Fibroblast of lung (primary cell): ENCODE measurements around the gene DOK6. TPM values are rescaled to one million over a fixed set of nuclear protein-coding genes. Genes with fewer than 3 reads are reported as not detected.

Experiments
- DNase-seq, 2 donors: peaks; one replicate each; pipeline versions ENCODE4 v3.0.0 to v3.0.0-alpha.2; 2010; ENCODE audit warnings: low read depth in 2 of 2
- H2AFZ ChIP-seq: 2 replicates; pipeline ENCODE4 v1.5.1; 2012; ENCODE audit warnings: low read length, control low read depth, inconsistent platforms
- H3K27ac ChIP-seq: 2 replicates; pipeline ENCODE4 v1.5.1; 2011; ENCODE audit warnings: low read length, control low read depth; ENCODE audit not compliant: insufficient read depth
- H3K27me3 ChIP-seq: 2 replicates; pipeline ENCODE4 v1.5.1; 2011; ENCODE audit warnings: mild to moderate bottlenecking, low read length; ENCODE audit not compliant: control insufficient read depth, insufficient read depth
- H3K36me3 ChIP-seq: 2 replicates; pipeline ENCODE4 v1.5.1; 2011; ENCODE audit warnings: low read length; ENCODE audit not compliant: control insufficient read depth, insufficient read depth
- H3K4me1 ChIP-seq: 2 replicates; pipeline ENCODE4 v1.5.1; 2011; ENCODE audit warnings: low read length; ENCODE audit not compliant: control insufficient read depth, insufficient read depth; ENCODE audit errors: extremely low read depth
- H3K4me2 ChIP-seq: 2 replicates; pipeline ENCODE4 v1.5.1; 2011; ENCODE audit warnings: low read length, control low read depth; ENCODE audit not compliant: insufficient read depth; ENCODE audit errors: extremely low read depth
- H3K4me3 ChIP-seq, 4 experiments: fragments of 200-600 bp in 1 of 4; sonication (generic) in 1 of 4; replicated peaks in 1 of 4; 2 replicates each; pipeline ENCODE4 v1.5.1; 2011 to 2016; ENCODE audit warnings: low read length in 4 of 4, low read depth in 3 of 4, mild to moderate bottlenecking in 3 of 4, control low read depth in 2 of 4, inconsistent platforms in 1 of 4, mixed read lengths in 1 of 4; ENCODE audit not compliant: insufficient read depth in 1 of 4; ENCODE audit errors: control extremely low read depth in 1 of 4
- H3K79me2 ChIP-seq: 2 replicates; pipeline ENCODE4 v1.5.1; 2012; ENCODE audit warnings: mild to moderate bottlenecking, low read length, inconsistent platforms; ENCODE audit not compliant: control insufficient read depth, insufficient read depth
- H3K9ac ChIP-seq: 2 replicates; pipeline ENCODE4 v1.5.1; 2011; ENCODE audit warnings: mild to moderate bottlenecking, low read length, control low read depth; ENCODE audit not compliant: insufficient read depth
- H3K9me3 ChIP-seq: 2 replicates; pipeline ENCODE4 v1.5.1; 2012; ENCODE audit warnings: low read depth, low read length; ENCODE audit not compliant: control insufficient read depth, insufficient read depth
- H4K20me1 ChIP-seq: 2 replicates; pipeline ENCODE4 v1.5.1; 2011; ENCODE audit warnings: low read length; ENCODE audit not compliant: control insufficient read depth, insufficient read depth; ENCODE audit errors: extremely low read depth
- EZH2 ChIP-seq: IDR thresholded peaks from 2 replicates; pipeline ENCODE4 v1.5.1; 2012; ENCODE audit warnings: low read length, control low read depth, mild to moderate bottlenecking; ENCODE audit errors: missing control alignments
- polyA plus RNA-seq, 2 donors: library from polyadenylated mRNA; depleted of rRNA in 1 of 2; stranded (reverse) in 1 of 2; unstranded in 1 of 2; fragments of >200 nt; gene quantifications; 2 replicates each; pipeline ENCODE4 v1.2.1, GENCODE V29; 2011 to 2012; ENCODE audit warnings: missing spikeins in 1 of 2
- total RNA-seq: library from RNA; depleted of rRNA; stranded (reverse); fragments of >200 nt; gene quantifications from 2 replicates; pipeline ENCODE4 v1.2.1, GENCODE V29; 2014
- TF ChIP-seq, protein P1 (sequence below), 2 donors: IDR thresholded peaks in 1 of 2; conservative IDR thresholded peaks in 1 of 2; 1 replicate in 1 of 2; 2 replicates in 1 of 2; pipeline ENCODE4 v1.5.1; 2011 to 2012; ENCODE audit warnings: low read length in 2 of 2, control low read depth in 1 of 2, inconsistent platforms in 1 of 2, low read depth in 1 of 2, mild to moderate bottlenecking in 1 of 2

DOK6 gene
- total and polyA plus RNA-seq, 2 donors (not counting 1 experiment from before 2014, with no cell fraction given) = 4.0 to 7.8 TPM

DNA sequence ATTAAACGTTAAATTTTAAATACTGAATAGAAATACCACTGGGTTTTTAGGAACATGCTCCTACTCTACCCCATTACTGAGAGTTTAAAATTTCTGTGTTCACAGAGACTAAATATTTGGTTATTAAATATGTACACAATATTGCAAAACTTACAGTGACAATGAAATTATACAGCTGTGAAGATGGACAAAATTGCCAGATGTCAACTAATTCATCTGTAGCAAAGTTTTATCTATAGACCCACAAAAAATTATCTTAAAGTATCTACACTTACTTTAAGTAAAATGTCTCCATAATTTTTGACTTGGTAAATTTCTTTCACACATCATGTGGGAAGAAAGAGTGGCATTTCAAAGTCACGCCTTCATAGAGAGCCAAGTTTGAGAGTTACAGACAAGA lies 333.8 kb downstream of the DOK6 start:
- H4K20me1 ChIP-seq = no peaks in the 10 kb centered on the region
- no peaks in the 10 kb centered on the region for H3K4me1 ChIP-seq
- H3K4me3 ChIP-seq = no peak overlapping the region
- no peaks in the 10 kb centered on the region for H3K79me2 ChIP-seq
- no peaks in the 10 kb centered on the region for H3K36me3 ChIP-seq
- no peaks in the 10 kb centered on the region for H3K27me3 ChIP-seq
- no peak overlapping the region for H3K9ac ChIP-seq
- no peak overlapping the region for H3K4me2 ChIP-seq
- no peak overlapping the region for H3K27ac ChIP-seq
- H2AFZ ChIP-seq = no peak overlapping the region
- DNase-seq = peak in 1 of 2 donors; percentile 5
- TF ChIP-seq, protein P1, sequence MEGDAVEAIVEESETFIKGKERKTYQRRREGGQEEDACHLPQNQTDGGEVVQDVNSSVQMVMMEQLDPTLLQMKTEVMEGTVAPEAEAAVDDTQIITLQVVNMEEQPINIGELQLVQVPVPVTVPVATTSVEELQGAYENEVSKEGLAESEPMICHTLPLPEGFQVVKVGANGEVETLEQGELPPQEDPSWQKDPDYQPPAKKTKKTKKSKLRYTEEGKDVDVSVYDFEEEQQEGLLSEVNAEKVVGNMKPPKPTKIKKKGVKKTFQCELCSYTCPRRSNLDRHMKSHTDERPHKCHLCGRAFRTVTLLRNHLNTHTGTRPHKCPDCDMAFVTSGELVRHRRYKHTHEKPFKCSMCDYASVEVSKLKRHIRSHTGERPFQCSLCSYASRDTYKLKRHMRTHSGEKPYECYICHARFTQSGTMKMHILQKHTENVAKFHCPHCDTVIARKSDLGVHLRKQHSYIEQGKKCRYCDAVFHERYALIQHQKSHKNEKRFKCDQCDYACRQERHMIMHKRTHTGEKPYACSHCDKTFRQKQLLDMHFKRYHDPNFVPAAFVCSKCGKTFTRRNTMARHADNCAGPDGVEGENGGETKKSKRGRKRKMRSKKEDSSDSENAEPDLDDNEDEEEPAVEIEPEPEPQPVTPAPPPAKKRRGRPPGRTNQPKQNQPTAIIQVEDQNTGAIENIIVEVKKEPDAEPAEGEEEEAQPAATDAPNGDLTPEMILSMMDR (conservative IDR thresholded peaks at IDR 0.05 in 1 of 2, IDR thresholded peaks at IDR 0.05 in 1 of 2; ENCODE audit: low read depth in 1 of 2, low read length in 2 of 2) = no peak
- no peak for TF ChIP-seq EZH2
- no peaks in the 10 kb centered on the region for H3K9me3 ChIP-seq

DNA sequence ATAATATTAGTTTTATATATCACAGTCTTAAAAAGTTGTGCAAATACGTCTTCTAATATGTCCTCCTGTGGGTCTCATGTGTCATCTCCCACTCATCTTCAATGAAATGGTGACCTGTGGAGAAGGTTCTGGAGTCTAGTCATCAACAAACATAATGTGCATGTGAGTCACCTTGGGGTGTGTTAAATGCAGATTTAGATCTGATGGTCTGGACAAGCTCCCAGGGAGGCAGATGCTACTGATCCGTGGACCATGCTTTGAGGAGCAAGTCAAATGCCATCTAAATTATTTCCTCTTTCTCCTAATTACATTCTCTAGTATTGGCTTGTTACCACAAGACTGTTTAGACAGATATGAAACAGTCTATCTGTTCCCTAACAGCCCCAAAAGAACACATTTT lies 336.0 kb downstream of the DOK6 start:
- no peak overlapping the region for H3K27ac ChIP-seq
- no peaks in the 10 kb centered on the region for H3K79me2 ChIP-seq
- no peak overlapping the region for H3K4me3 ChIP-seq
- DNase-seq = peak in 1 of 2 donors; percentile 65
- H3K9me3 ChIP-seq = no peaks in the 10 kb centered on the region
- no peaks in the 10 kb centered on the region for H3K27me3 ChIP-seq
- H3K4me1 ChIP-seq = no peaks in the 10 kb centered on the region
- no peak for TF ChIP-seq EZH2
- TF ChIP-seq, protein P1 (conservative IDR thresholded peaks at IDR 0.05 in 1 of 2, IDR thresholded peaks at IDR 0.05 in 1 of 2; ENCODE audit: low read depth in 1 of 2, low read length in 2 of 2) = no peak
- H3K9ac ChIP-seq = no peak overlapping the region
- H4K20me1 ChIP-seq = no peaks in the 10 kb centered on the region
- no peak overlapping the region for H2AFZ ChIP-seq
- no peak overlapping the region for H3K4me2 ChIP-seq
- no peaks in the 10 kb centered on the region for H3K36me3 ChIP-seq

DNA sequence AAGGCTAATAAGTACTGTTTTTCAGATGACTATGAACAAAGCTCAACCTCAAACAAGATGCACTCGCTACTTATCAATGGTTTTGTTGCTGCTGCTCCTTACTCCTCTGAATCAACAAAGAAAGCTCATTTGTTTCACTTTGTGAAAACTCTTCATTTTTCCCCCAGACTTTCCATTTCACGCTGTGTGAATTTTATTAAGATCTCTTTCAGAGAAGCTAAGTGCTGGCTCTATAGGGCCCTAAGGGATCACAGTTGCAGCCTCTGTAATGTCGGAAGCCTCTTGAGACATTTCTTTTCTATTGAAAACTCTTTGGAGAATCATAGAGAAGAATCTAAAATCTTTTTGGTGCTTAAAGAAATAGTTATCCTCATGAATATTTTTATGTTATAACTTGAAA lies 337.2 kb downstream of the DOK6 start:
- no peak for TF ChIP-seq EZH2
- TF ChIP-seq, protein P1 (conservative IDR thresholded peaks at IDR 0.05 in 1 of 2, IDR thresholded peaks at IDR 0.05 in 1 of 2; ENCODE audit: low read depth in 1 of 2, low read length in 2 of 2) = no peak
- Histone ChIP-seq H3K4me1 (no peaks in the 10 kb centered on the region), H4K20me1 (no peaks in the 10 kb centered on the region), H3K79me2 (no peaks in the 10 kb centered on the region), H3K9ac (no peak overlapping the region), H3K4me2 (no peak overlapping the region), H3K4me3 (no peak overlapping the region), H2AFZ (no peak overlapping the region), H3K27ac (no peak overlapping the region), H3K36me3 (no peaks in the 10 kb centered on the region), H3K9me3 (no peaks in the 10 kb centered on the region), H3K27me3 (no peaks in the 10 kb centered on the region)
- DNase-seq = no peak
